NCI-H526 treated with DMSO at 0.1 percent for 48 hours (cell line): ENCODE data around the gene GGACT.

Source experiments
- DNase-seq: peaks from one replicate; lab custom pipeline; 2025; lab: John Stamatoyannopoulos, UW

Gene GGACT

GRCh38 chr13:100513171-100513570, 75.4 kb downstream of the GGACT start:
- DNase-seq: no peak

GRCh38 chr13:100512422-100512821, 76.2 kb downstream of the GGACT start:
- no peak for DNase-seq

GRCh38 chr13:100511466-100511865, 77.1 kb downstream of the GGACT start:
- DNase-seq: no peak

- no peak for DNase-seq
Measured at GRCh38 chr13:100510208-100510957, 78.2 kb downstream of the GGACT start.

GRCh38 chr13:100508996-100509395, 79.6 kb downstream of the GGACT start:
- no peak for DNase-seq

GRCh38 chr13:100508455-100508854, 80.1 kb downstream of the GGACT start:
- DNase-seq: no peak

- DNase-seq: no peak
Measured at GRCh38 chr13:100506600-100507422, 81.8 kb downstream of the GGACT start.

- DNase-seq: no peak
Measured at GRCh38 chr13:100506154-100506553, 82.4 kb downstream of the GGACT start.

GRCh38 chr13:100503622-100504021, 85.0 kb downstream of the GGACT start:
- no peak for DNase-seq

- DNase-seq: no peak
Measured at GRCh38 chr13:100502446-100502845, 86.1 kb downstream of the GGACT start.

GRCh38 chr13:100497389-100497788, 91.2 kb downstream of the GGACT start:
- DNase-seq: no peak

GRCh38 chr13:100495455-100495854, 93.1 kb downstream of the GGACT start:
- DNase-seq: no peak

- DNase-seq: no peak
Measured at GRCh38 chr13:100493418-100493817, 95.2 kb downstream of the GGACT start.

GRCh38 chr13:100491164-100491842, 97.3 kb downstream of the GGACT start:
- no peak for DNase-seq

- peak; percentile 63 for DNase-seq
Measured at GRCh38 chr13:100490692-100491091, 97.9 kb downstream of the GGACT start.

GRCh38 chr13:100485265-100485664, 103.3 kb downstream of the GGACT start:
- DNase-seq: no peak

GRCh38 chr13:100484702-100485101, 103.9 kb downstream of the GGACT start:
- no peak for DNase-seq

- no peak for DNase-seq
Measured at GRCh38 chr13:100483841-100484381, 104.7 kb downstream of the GGACT start.

GRCh38 chr13:100483139-100483538, 105.5 kb downstream of the GGACT start:
- DNase-seq: no peak

GRCh38 chr13:100480676-100481075, 107.9 kb downstream of the GGACT start:
- DNase-seq: no peak
